Lung (tissue), 12 donors: Measurements from ENCODE around the gene DYRK3. TPM values are rescaled to one million over a fixed set of nuclear protein-coding genes. Genes with fewer than 3 reads are reported as not detected.

Source experiments
- ATAC-seq: fragments of 200-7000 bp; cut with Tn5 transposase; one replicate; pipeline ENCODE4 v1.9.1; 2020; ENCODE audit warnings: moderate number of reproducible peaks; ENCODE audit not compliant: insufficient read depth, low FRiP score
- DNase-seq, 3 donors: peaks; one replicate each; pipeline ENCODE4 v3.0.0-alpha.2; 2013 to 2017
- H3K27ac ChIP-seq, 2 donors: one replicate each; pipeline ENCODE4 v1.5.1; 2013; ENCODE audit warnings: mild to moderate bottlenecking in 2 of 2, moderate library complexity in 2 of 2, control low read depth in 1 of 2, inconsistent platforms in 1 of 2, low read depth in 1 of 2, low read length in 1 of 2
- H3K27me3 ChIP-seq, 3 donors: one replicate each; pipeline ENCODE4 v1.5.1; 2013; ENCODE audit warnings: low read length in 2 of 3; ENCODE audit not compliant: control insufficient read depth in 3 of 3, insufficient read depth in 3 of 3
- H3K36me3 ChIP-seq, 4 donors: one replicate each; pipeline ENCODE4 v1.5.1; 2013; ENCODE audit warnings: low read length in 4 of 4, mild to moderate bottlenecking in 1 of 4, moderate library complexity in 1 of 4; ENCODE audit not compliant: control insufficient read depth in 4 of 4, insufficient read depth in 4 of 4
- H3K4me1 ChIP-seq, 5 donors: one replicate each; pipeline ENCODE4 v1.5.1; 2013; ENCODE audit warnings: low read length in 5 of 5, mild to moderate bottlenecking in 2 of 5, moderate library complexity in 1 of 5; ENCODE audit not compliant: control insufficient read depth in 5 of 5, insufficient read depth in 5 of 5
- H3K4me3 ChIP-seq: one replicate; pipeline ENCODE4 v1.5.1; 2013; ENCODE audit warnings: mild to moderate bottlenecking, control low read depth, moderate library complexity
- H3K9ac ChIP-seq, 2 donors: one replicate each; pipeline ENCODE4 v1.5.1; 2013; ENCODE audit warnings: low read length in 2 of 2, control low read depth in 1 of 2; ENCODE audit not compliant: insufficient read depth in 1 of 2
- H3K9me3 ChIP-seq, 4 donors: one replicate each; pipeline ENCODE4 v1.5.1; 2013; ENCODE audit warnings: low read length in 3 of 4, mild to moderate bottlenecking in 1 of 4, moderate library complexity in 1 of 4; ENCODE audit not compliant: control insufficient read depth in 4 of 4, insufficient read depth in 3 of 4
- CTCF ChIP-seq: IDR thresholded peaks from 2 replicates; pipeline ENCODE4 v1.5.1; 2012; ENCODE audit warnings: mild to moderate bottlenecking; ENCODE audit errors: control extremely low read depth, extremely low read depth
- WGBS, 2 donors: extraction: QIAGEN DNeasy Blood & Tissue Kit; methylation state at CpG; one replicate each; pipeline ENCODE4 v1.1.7; 2013; 5-methylcytosine and 5-hydroxymethylcytosine counted together
- polyA plus RNA-seq, 2 donors: library from polyadenylated mRNA; stranded (reverse); fragments of 200-250 nt; gene quantifications; one replicate each; pipeline ENCODE4 v1.2.1, GENCODE V29; 2013
- total RNA-seq, 2 donors: library from RNA; depleted of rRNA in 1 of 2; stranded (reverse); fragments of >200 nt in 1 of 2; gene quantifications; one replicate each; pipeline ENCODE4 v1.2.1, GENCODE V29; 2014 to 2021
- donor health status: control.
- donor health status: control.
- donor health status: Bipolar disorder and iron deficiency.
- donor health status: healthy.
- donor health status: DM: yes; HTN: yes; CAD: no.

DYRK3 gene
- total and polyA plus RNA-seq, 4 donors, result 4.6 to 13.0 (median 8.8) TPM

- no peak for TF ChIP-seq CTCF
- DNase-seq (no peak), ATAC-seq (no peak)
- H3K4me3 ChIP-seq, result no peak overlapping the region
- H3K27me3 ChIP-seq, result peaks cover 0 to 8% (median 0%) of the 10 kb centered on the region in 3 donors
- H3K36me3 ChIP-seq, result no peaks in the 10 kb centered on the region
- peak overlapping the region in 1 of 2 donors; percentile 84 for H3K27ac ChIP-seq
- no peak overlapping the region for H3K9ac ChIP-seq
- no peaks in the 10 kb centered on the region for H3K9me3 ChIP-seq
- H3K4me1 ChIP-seq, result peaks cover 0 to 8% (median 4%) of the 10 kb centered on the region in 5 donors
- 70 to 76% methylated on average over 6 of the region's 6 CpGs for WGBS, 2 donors
Measured at GRCh38 chr1:206664740-206665139, 29.4 kb downstream of the DYRK3 start.

- no peak for TF ChIP-seq CTCF
Measured at GRCh38 chr1:206666031-206666561, 30.8 kb downstream of the DYRK3 start.

GRCh38 chr1:206666954-206667665 lies 31.8 kb downstream of the DYRK3 start:
- ATAC-seq (no peak), DNase-seq (no peak)
- H3K4me1 ChIP-seq, result peaks cover 0 to 8% (median 4%) of the 10 kb centered on the region in 5 donors
- peak overlapping the region in 1 of 2 donors; percentile 84 for H3K27ac ChIP-seq
- WGBS, 2 donors, result 75 to 76% methylated on average over 5 of the region's 5 CpGs
- H3K27me3 ChIP-seq, result peaks cover 0 to 8% (median 0%) of the 10 kb centered on the region in 3 donors
- H3K9me3 ChIP-seq, result no peaks in the 10 kb centered on the region
- H3K9ac ChIP-seq, result no peak overlapping the region
- H3K4me3 ChIP-seq, result no peak overlapping the region
- TF ChIP-seq CTCF, result no peak
- no peaks in the 10 kb centered on the region for H3K36me3 ChIP-seq

More at GRCh38 chr1:206666031-206666561, 30.8 kb downstream of the DYRK3 start:
- DNase-seq (no peak), ATAC-seq (no peak)
- peaks cover 0 to 8% (median 0%) of the 10 kb centered on the region in 3 donors for H3K27me3 ChIP-seq
- peak overlapping the region in 1 of 2 donors; percentile 84 for H3K27ac ChIP-seq
- no peaks in the 10 kb centered on the region for H3K9me3 ChIP-seq
- peaks cover 0 to 8% (median 4%) of the 10 kb centered on the region in 5 donors for H3K4me1 ChIP-seq
- no peaks in the 10 kb centered on the region for H3K36me3 ChIP-seq
- no peak overlapping the region for H3K4me3 ChIP-seq
- WGBS, 2 donors, result 83 to 89% methylated on average over 3 of the region's 3 CpGs
- no peak overlapping the region for H3K9ac ChIP-seq
